Liver (tissue), 9 donors: Measurements from ENCODE around the gene CHRNA9. TPM values are rescaled to one million over a fixed set of nuclear protein-coding genes. Genes with fewer than 3 reads are reported as not detected.
A peak's percentile ranks its signal among the peaks of the same experiment; 100 is the strongest.

Experiments
- DNase-seq: peaks from one replicate; pipeline ENCODE4 v3.0.0-alpha.2; 2017; ENCODE audit warnings: low spot score
- H3K27ac ChIP-seq, 2 donors: one replicate each; pipeline ENCODE4 v1.7.0; 2013; ENCODE audit warnings: inconsistent platforms in 2 of 2, low read length in 2 of 2, control low read depth in 1 of 2, low read depth in 1 of 2, mild to moderate bottlenecking in 1 of 2
- H3K27me3 ChIP-seq, 4 donors: one replicate each; pipeline versions ENCODE4 v1.6.1 to v1.7.0; 2013; ENCODE audit warnings: low read length in 3 of 4, inconsistent platforms in 1 of 4, mild to moderate bottlenecking in 1 of 4, moderate library complexity in 1 of 4; ENCODE audit not compliant: control insufficient read depth in 4 of 4, insufficient read depth in 4 of 4
- H3K36me3 ChIP-seq, 4 donors: one replicate each; pipeline versions ENCODE4 v1.6.1 to v1.7.0; 2013; ENCODE audit warnings: low read length in 3 of 4, mild to moderate bottlenecking in 3 of 4, low read depth in 1 of 4, moderate library complexity in 1 of 4; ENCODE audit not compliant: control insufficient read depth in 4 of 4, insufficient read depth in 3 of 4
- H3K4me1 ChIP-seq, 4 donors: one replicate each; pipeline versions ENCODE4 v1.6.1 to v1.7.0; 2013; ENCODE audit warnings: low read length in 3 of 4, mild to moderate bottlenecking in 3 of 4, moderate library complexity in 1 of 4; ENCODE audit not compliant: control insufficient read depth in 4 of 4, insufficient read depth in 4 of 4
- H3K4me3 ChIP-seq, 3 donors: one replicate each; pipeline versions ENCODE4 v1.6.1 to v1.7.0; 2013; ENCODE audit warnings: low read length in 3 of 3, control low read depth in 1 of 3, low read depth in 1 of 3, mild to moderate bottlenecking in 1 of 3
- H3K9ac ChIP-seq, 2 donors: one replicate each; pipeline ENCODE4 v1.7.0; 2013; ENCODE audit warnings: low read length in 2 of 2, mild to moderate bottlenecking in 2 of 2, moderate library complexity in 2 of 2, control low read depth in 1 of 2, low read depth in 1 of 2
- H3K9me3 ChIP-seq, 4 donors: one replicate each; pipeline versions ENCODE4 v1.6.1 to v1.7.0; 2013; ENCODE audit warnings: low read length in 3 of 4; ENCODE audit not compliant: control insufficient read depth in 4 of 4
- CTCF ChIP-seq: fragments of 150-350 bp; IDR thresholded peaks from 2 replicates; pipeline ENCODE4 v1.5.1; 2017; ENCODE audit warnings: improper control_type of control experiment, low read depth, low read length; ENCODE audit not compliant: missing input control
- EGR1 ChIP-seq, 2 donors: IDR thresholded peaks; 2 replicates each; pipeline ENCODE4 v1.6.1; 2016 to 2018; ENCODE audit warnings: antibody characterized with exemption in 2 of 2, low read depth in 2 of 2
- FOXA1 ChIP-seq: IDR thresholded peaks from 2 replicates; pipeline ENCODE4 v1.6.1; 2016; ENCODE audit warnings: antibody characterized with exemption
- FOXA2 ChIP-seq: IDR thresholded peaks from 2 replicates; pipeline ENCODE4 v1.6.1; 2016; ENCODE audit warnings: antibody characterized with exemption
- HNF4G ChIP-seq: IDR thresholded peaks from 2 replicates; pipeline ENCODE4 v1.6.1; 2016; ENCODE audit warnings: antibody characterized with exemption
- JUND ChIP-seq, 2 donors: IDR thresholded peaks; 2 replicates each; pipeline ENCODE4 v1.6.1; 2016; ENCODE audit warnings: antibody characterized with exemption in 2 of 2
- RAD21 ChIP-seq, 2 donors: IDR thresholded peaks; 2 replicates each; pipeline ENCODE4 v1.6.1; 2016; ENCODE audit warnings: antibody characterized with exemption in 2 of 2, mild to moderate bottlenecking in 2 of 2
- REST ChIP-seq: IDR thresholded peaks from 2 replicates; pipeline ENCODE4 v1.6.1; 2016; ENCODE audit warnings: antibody characterized with exemption, mild to moderate bottlenecking
- SP1 ChIP-seq: IDR thresholded peaks from 2 replicates; pipeline ENCODE4 v1.6.1; 2018; ENCODE audit warnings: antibody characterized with exemption, mild to moderate bottlenecking
- TAF1 ChIP-seq: conservative IDR thresholded peaks from 2 replicates; pipeline ENCODE4 v1.6.1; 2016; ENCODE audit warnings: antibody characterized with exemption, mild to moderate bottlenecking
- WGBS: extraction: QIAGEN DNeasy Blood & Tissue Kit; methylation state at CpG from one replicate; pipeline ENCODE4 v1.1.7; 2013; 5-methylcytosine and 5-hydroxymethylcytosine counted together
- polyA plus RNA-seq, 2 donors: library from polyadenylated mRNA; stranded (reverse) in 1 of 2; unstranded in 1 of 2; fragments of 200-250 nt in 1 of 2; fragments of >200 nt in 1 of 2; fragmentation: Nextera tagmentation in 1 of 2; extraction: Ambion mirVana in 1 of 2; gene quantifications; one replicate each; pipeline versions ENCODE4 v1.2.1 to v1.2.3, GENCODE V29; 2013 to 2015
- total RNA-seq, 2 donors: library from RNA; depleted of rRNA; stranded (reverse); fragments of >200 nt; gene quantifications; one replicate each; pipeline ENCODE4 v1.2.3, GENCODE V29; 2014
- donor health status: healthy.
- donor health status: healthy.
- donor health status: healthy.
- donor health status: healthy.
- donor health status: healthy.

Gene CHRNA9
- total and polyA plus RNA-seq, 4 donors: not detected

- Histone ChIP-seq H3K4me1 (peaks cover 0 to 3% (median 1%) of the 10 kb centered on the region in 4 donors), H3K9me3 (no peaks in the 10 kb centered on the region), H3K27me3 (no peaks in the 10 kb centered on the region), H3K36me3 (no peaks in the 10 kb centered on the region), H3K9ac (no peak overlapping the region), H3K4me3 (no peak overlapping the region), H3K27ac (no peak overlapping the region)
- 2% methylated on average over 10 of the region's 10 CpGs for WGBS
- no peak for TF ChIP-seq FOXA1
- peak; percentile 90 to 96 for TF ChIP-seq RAD21 (IDR thresholded peaks at IDR 0.05)
- TF ChIP-seq CTCF: peak; percentile 86
- no peak for TF ChIP-seq TAF1
- TF ChIP-seq FOXA2: no peak
- DNase-seq: peak; percentile 86
Measured at GRCh38 chr4:40309250-40309774, 25.8 kb upstream of the CHRNA9 start.

- no peaks in the 10 kb centered on the region for H3K36me3 ChIP-seq
- no peak for DNase-seq
- H3K9ac ChIP-seq: no peak overlapping the region
- H3K27me3 ChIP-seq: no peaks in the 10 kb centered on the region
- H3K9me3 ChIP-seq: no peaks in the 10 kb centered on the region
- H3K4me3 ChIP-seq: no peak overlapping the region
- TF ChIP-seq CTCF: no peak
- TF ChIP-seq EGR1 (IDR thresholded peaks at IDR 0.05; ENCODE audit: low read depth in 2 of 2): no peak
- TF ChIP-seq HNF4G: no peak
- H3K4me1 ChIP-seq: peaks cover 0 to 3% (median 1%) of the 10 kb centered on the region in 4 donors
- 97% methylated on average over 8 of the region's 8 CpGs for WGBS
- H3K27ac ChIP-seq: no peak overlapping the region
Measured at GRCh38 chr4:40310225-40310624, 24.9 kb upstream of the CHRNA9 start.

GRCh38 chr4:40311811-40312346, 23.3 kb upstream of the CHRNA9 start:
- Histone ChIP-seq H3K9me3 (no peaks in the 10 kb centered on the region), H3K9ac (no peak overlapping the region), H3K36me3 (no peaks in the 10 kb centered on the region), H3K27me3 (no peaks in the 10 kb centered on the region), H3K27ac (no peak overlapping the region), H3K4me1 (peaks cover 0 to 5% (median 2%) of the 10 kb centered on the region in 4 donors), H3K4me3 (no peak overlapping the region)
- WGBS: 60% methylated on average over 11 of the region's 11 CpGs
- DNase-seq: no peak
- TF ChIP-seq JUND (IDR thresholded peaks at IDR 0.05) (no peak), REST (no peak), SP1 (no peak)
